Measurements from ENCODE around the gene TSPEAR.

The TSPEAR gene

DNA sequence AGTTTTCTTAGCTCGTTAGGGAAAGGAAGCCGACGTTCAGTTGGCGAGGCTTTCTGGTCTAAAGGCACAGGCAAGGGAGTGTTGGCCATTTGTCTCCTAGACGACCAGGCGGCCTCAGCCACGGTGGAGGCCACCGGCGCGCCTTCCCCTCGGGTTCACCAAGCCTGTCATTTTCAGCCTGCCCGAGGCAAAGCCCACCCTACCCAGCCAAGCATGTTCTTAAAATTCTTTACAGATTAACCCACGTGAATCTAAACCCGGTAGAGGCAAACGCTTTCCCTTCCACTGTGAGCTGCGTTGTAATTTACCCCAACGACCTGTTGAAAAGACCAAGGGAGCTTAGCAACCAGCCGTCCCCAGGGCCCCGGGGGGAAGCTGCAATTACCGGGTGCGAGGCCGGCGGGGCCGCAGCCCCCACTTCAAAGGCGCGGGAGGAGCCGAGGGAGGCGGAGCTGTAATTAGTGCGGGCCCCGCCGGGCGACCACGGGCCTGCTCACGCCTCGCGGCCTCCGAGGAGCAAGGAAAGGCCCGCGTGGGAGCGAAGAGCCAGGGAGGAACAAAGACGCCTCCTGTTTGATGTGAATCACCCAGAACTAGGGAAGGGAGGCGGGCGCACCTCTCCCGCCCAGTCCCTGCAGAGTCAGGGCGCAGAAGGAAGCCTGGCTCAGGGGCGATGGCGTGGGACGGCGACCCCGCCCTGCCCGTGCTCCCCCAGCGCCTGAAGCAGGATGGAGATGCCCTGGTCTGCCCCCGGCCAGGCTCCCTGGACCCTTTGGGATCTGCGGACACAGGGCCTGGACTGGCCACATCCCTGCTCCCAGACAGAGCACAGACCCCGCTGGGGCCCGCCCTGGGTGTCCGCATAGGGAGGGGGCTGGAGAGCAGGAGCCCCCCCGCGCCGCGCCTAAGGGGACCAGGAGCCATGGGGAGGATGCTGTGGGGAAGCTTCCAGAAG lies 12.1 kb upstream of the TSPEAR start:
- no peak for DNase-seq (ENCODE audit: low read depth in 1 of 2, low spot score in 1 of 2)

DNA sequence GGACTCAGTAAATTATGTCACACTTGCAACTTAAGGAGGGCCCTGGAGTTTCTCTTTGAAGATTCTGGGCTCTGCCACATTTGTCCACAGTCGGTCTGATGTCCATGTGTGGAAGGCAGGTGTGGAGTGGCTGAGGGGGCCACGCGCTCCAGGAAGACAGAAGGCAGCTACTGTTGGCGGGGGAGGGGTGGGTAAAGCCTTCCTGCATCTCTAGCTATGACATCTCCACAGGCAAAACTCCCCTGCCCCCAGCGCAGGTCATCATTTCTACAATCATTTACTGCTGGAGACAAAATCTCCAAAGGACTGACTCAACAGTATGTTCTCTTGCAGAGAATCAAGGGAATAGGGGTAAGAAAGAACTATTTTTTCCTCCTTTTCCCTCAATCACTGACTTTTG lies 11.4 kb upstream of the TSPEAR start:
- DNase-seq (ENCODE audit: low read depth in 1 of 2, low spot score in 1 of 2): no peak

GRCh38 chr21:44720170-44720569 lies 8.8 kb upstream of the TSPEAR start:
- DNase-seq (ENCODE audit: low read depth in 1 of 2, low spot score in 1 of 2): no peak

DNA sequence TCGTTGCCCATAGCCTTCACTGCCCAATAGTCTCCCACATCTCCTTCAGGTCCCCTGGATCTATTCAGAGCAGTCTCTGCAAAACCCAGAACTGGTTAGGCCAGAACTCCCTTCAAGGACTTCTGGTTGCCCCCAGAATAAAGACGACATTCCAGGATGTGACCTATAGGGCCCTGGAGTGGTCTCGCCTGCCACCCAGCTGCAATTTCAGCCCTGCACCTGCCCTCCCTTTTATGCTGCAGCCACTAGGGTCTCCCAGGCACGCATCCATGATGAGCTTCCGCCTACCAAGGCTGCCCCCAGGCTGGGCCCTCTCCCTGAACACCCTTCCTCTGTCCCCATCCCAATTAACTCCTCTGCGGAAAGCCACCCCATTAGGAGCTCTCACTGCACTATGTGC lies 7.2 kb upstream of the TSPEAR start:
- no peak for DNase-seq (ENCODE audit: low read depth in 1 of 2, low spot score in 1 of 2)

- no peak for DNase-seq (ENCODE audit: low read depth in 1 of 2, low spot score in 1 of 2)
These were observed 6.7 kb upstream of the TSPEAR start for GRCh38 chr21:44718093-44718492.

DNA sequence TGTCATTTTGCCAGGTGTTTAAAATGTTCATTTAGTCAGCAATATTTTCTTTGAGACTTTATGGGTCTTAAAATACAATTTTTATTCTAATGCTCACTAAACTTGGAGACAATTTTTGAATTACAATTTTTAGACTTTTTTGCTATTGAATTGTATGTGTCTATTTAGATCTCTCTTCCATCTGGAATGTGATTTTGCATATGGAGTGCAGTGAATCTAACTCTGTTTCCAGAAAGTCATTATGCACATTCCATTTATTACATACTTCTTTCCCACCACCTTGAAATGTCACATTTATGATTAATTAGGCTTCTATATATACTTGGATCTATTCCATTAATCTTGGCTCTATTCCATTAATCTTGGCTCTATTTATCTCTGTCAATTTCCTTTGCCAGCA lies 5.6 kb upstream of the TSPEAR start:
- DNase-seq (ENCODE audit: low read depth in 1 of 2, low spot score in 1 of 2): no peak

DNA sequence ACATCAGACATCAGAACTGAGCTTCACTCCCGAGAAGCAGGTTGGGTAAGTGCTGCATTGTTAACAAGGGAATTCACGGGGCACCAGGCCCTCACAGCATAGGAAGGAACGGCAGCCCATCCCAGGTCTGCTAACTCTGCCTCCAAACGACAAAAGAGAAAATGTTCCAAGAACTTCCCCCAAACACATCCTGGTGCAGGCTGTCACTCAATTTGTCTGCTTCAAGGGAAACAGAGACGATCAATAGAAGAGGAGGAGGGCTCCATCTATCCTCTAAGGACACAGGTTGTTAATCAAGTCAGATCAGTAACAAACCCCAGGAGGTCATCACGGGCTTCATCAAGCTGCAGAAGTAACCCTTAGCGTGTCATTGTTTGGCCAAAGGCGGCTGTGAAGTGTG lies 3.5 kb upstream of the TSPEAR start:
- no peak for DNase-seq (ENCODE audit: low read depth in 1 of 2, low spot score in 1 of 2)

DNA sequence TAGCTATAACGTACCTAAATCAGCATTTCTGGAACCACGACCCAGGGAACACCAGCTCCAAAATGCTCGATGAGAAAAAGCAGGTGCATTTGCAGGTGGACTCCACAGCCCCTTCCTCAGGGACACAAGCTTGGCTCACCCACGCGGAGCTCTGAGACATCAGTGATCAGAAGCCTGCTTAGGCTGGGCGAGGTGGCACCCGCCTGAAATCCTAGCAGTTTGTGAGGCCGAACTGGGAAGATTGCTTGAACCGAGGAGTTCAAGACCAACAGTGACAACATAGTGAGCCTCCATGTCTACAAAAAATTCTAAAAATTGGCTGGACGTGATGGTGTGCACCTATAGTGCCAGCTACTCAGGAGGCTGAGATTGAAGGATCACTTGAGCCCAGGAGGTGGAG lies 2.5 kb upstream of the TSPEAR start:
- DNase-seq (ENCODE audit: low read depth in 1 of 2, low spot score in 1 of 2): no peak

DNA sequence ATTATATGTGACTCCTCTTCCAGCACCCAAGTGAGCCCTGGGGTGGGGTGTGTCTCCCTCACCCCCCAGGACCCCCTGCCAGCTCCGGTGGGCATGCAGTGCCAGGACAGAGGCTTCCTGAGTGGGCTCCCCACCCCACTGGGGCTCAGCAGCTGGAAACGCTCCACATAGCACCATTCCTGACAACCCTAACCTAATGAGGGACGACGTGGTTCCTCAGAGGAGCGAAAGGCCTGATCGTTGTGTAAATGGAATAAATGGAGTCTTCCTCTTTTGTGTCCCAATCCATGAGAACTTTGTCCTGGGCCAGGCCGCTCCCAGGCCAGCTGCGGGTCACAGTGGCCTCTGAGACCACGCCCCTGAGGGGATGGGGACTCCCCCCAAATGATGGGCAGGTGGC lies 1.8 kb upstream of the TSPEAR start:
- DNase-seq (ENCODE audit: low read depth in 1 of 2, low spot score in 1 of 2): no peak

DNA sequence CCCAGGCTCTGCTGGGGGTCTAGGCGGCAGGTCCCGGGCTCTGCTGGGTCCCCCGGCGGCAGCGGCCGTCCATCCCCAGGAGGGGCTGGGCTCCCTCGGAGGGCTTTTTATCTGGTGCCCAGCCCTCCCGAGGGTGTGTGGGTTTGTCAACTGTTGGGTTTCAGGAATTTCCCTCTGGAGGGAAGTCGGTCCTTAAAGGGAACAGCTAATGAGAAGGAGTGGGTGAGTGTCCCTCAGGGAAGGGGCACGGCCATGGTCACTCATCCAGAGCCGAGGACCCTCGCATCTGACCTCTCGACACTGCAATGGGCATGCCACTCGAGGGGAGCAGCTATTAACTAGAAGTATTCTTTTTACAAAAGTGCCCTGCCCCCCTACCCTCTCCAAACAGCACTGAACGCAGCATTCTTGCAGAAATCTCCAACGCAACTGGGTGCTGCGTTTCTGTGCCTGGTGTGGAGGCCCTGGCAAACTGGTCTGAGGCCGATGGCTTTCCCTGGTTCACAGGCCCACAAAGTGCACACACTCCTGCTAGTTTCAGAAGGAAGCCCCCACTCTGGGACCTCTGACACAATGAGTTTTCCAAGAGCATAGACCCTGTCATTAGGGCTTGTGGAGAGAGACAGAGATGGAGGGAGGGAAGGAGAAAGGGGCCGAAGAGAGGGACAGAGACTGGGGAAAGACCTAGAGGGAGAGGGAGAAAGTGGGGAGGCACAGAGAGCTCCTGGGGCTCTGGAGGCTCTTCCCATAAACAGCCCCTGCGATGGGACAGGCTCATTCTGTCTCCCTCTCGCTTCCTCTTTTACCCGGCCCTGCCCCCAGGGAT lies 1.0 kb upstream of the TSPEAR start:
- DNase-seq (ENCODE audit: low read depth in 1 of 2, low spot score in 1 of 2): no peak

GRCh38 chr21:44710756-44711326 lies 531 bp downstream of the TSPEAR start:
- no peak for DNase-seq (ENCODE audit: low read depth in 1 of 2, low spot score in 1 of 2)

DNA sequence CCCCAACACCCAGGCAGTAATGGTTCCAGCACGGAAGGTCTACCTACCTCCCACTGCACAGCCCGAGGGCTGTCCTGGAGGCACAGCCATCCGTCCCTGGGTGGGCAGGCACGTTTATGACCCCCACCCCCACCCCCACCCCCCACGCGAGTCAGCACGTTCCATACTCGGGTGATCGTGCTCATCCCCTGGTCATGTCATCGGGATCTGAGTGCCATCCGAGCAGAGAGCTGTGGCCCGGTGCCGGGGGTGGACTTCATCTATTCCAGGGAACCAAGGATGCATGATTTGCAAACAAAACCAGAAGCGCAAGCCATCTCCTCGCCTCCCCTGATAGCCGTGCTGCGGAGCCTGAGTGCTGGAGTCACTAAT lies 1.1 kb downstream of the TSPEAR start:
- no peak for DNase-seq (ENCODE audit: low read depth in 1 of 2, low spot score in 1 of 2)

GRCh38 chr21:44709426-44710293 lies 1.7 kb downstream of the TSPEAR start:
- no peak for DNase-seq (ENCODE audit: low read depth in 1 of 2, low spot score in 1 of 2)

GRCh38 chr21:44708866-44709425 lies 2.4 kb downstream of the TSPEAR start:
- no peak for DNase-seq (ENCODE audit: low read depth in 1 of 2, low spot score in 1 of 2)

DNA sequence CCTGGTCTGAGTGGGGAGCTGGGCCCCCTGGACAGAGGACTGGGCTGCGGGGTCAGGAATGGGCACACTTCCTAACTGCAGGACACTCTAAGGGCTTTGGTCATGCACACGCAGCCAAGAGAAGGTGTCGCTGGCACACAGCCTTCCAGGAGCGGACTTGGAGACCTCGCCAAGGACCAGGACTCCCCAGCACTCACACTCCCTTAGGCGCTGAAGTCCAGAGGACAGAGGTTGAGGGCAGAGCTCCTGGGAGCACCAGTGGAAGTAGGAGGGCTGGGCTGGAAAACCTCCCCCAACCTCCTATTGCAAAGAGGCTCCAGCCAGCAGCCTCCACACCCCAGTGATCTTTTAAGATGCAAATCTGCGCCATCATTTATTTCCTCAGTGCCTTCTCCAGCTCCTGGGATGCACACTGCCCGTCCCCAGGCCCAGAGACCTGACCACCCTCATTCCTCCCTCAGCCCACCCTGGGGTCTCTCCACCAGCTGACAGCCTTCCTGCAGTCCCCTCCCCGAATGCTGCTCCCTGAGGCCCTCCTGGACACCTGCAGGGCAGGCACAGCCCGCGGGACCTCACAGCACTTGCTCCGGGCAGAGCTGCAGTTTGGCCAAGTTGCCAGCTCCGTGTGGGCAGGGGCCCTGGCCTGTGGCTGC lies 3.0 kb downstream of the TSPEAR start:
- DNase-seq (ENCODE audit: low read depth in 1 of 2, low spot score in 1 of 2): no peak

GRCh38 chr21:44706706-44707581 lies 4.4 kb downstream of the TSPEAR start:
- no peak for DNase-seq (ENCODE audit: low read depth in 1 of 2, low spot score in 1 of 2)

GRCh38 chr21:44706026-44706705 lies 5.2 kb downstream of the TSPEAR start:
- DNase-seq (ENCODE audit: low read depth in 1 of 2, low spot score in 1 of 2): no peak

DNA sequence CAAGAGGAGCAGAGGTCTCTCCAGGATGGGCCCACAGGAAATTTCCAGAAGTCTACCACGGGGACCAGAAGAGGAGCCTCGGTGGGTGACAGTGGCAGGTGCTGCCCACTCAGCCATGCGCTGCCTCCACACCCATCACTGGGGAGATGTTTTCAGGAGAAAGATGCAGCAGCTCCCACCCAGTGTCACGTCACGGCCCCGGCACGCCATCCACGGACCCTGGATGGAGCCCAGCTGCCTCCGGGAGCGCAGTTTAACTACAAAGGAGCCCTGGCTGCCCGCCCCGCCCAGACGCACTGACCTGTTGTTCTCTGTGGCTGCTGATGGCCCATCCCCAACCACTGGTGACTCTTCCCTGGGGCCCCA lies 6.8 kb downstream of the TSPEAR start:
- DNase-seq (ENCODE audit: low read depth in 1 of 2, low spot score in 1 of 2): no peak

Data from activated T-helper 1 cell treated with anti-CD3 and anti-CD28 coated beads, Interleukin-2, amount 50 U/mL, for 16 hours (primary cell).